IMR-90 (cell line): Measurements from ENCODE around the gene TMEM139. TPM values are rescaled to one million over a fixed set of nuclear protein-coding genes. Genes with fewer than 3 reads are reported as not detected.

Experiments used
- ATAC-seq: fragments of 200-7000 bp; cut with Tn5 transposase; 2 replicates; pipeline ENCODE4 v1.9.1; 2020; ENCODE audit warnings: low read depth, mild to moderate bottlenecking, moderate library complexity
- BruUV-seq: library from RNA; stranded (reverse); fragments of 400-500 nt; replicated peaks from 2 replicates; lab custom pipeline; 2021; lab: Mats Ljungman, UMichigan
- CTCF ChIA-PET: fragments of 300-600 bp; formaldehyde crosslinking; extraction: SDS; loops from one replicate; lab custom pipeline; 2021; ENCODE audit warnings: antibody characterized with exemption; lab: Yijun Ruan, JAX
- POLR2A ChIA-PET: fragments of 300-600 bp; sonication (Branson Sonifier 250); formaldehyde crosslinking; loops from one replicate; lab custom pipeline; 2022; ENCODE audit warnings: antibody characterized with exemption; ENCODE audit not compliant: unreplicated experiment; lab: Charles Lee
- DNase-seq: peaks from one replicate; pipeline ENCODE4 v3.0.0; 2013
- H2AFZ ChIP-seq: replicated peaks from 2 replicates; pipeline ENCODE3; 2013; ENCODE audit warnings: low read length, mild to moderate bottlenecking; ENCODE audit not compliant: poor library complexity
- H2AK5ac ChIP-seq: 2 replicates; pipeline ENCODE4 v1.6.1; 2013; ENCODE audit warnings: low read depth, low read length, inconsistent platforms
- H2AK9ac ChIP-seq: replicated peaks from 2 replicates; pipeline ENCODE3; 2013; ENCODE audit warnings: mild to moderate bottlenecking, low read depth, low read length, moderate library complexity; ENCODE audit not compliant: poor library complexity
- H2BK120ac ChIP-seq: 2 replicates; pipeline ENCODE4 v1.6.1; 2013; ENCODE audit warnings: low read depth, low read length, inconsistent platforms
- H2BK15ac ChIP-seq: 3 replicates; pipeline ENCODE4 v1.6.1; 2013; ENCODE audit warnings: low read depth, low read length, inconsistent platforms
- H2BK20ac ChIP-seq: 2 replicates; pipeline ENCODE4 v1.6.1; 2013; ENCODE audit warnings: low read depth, mild to moderate bottlenecking, inconsistent platforms, low read length, moderate library complexity
- H2BK5ac ChIP-seq: 2 replicates; pipeline ENCODE4 v1.6.1; 2013; ENCODE audit warnings: mild to moderate bottlenecking, low read depth, low read length, inconsistent platforms; ENCODE audit not compliant: poor library complexity, severe bottlenecking
- H3K14ac ChIP-seq: replicated peaks from 2 replicates; pipeline ENCODE4 v1.6.1; 2013; ENCODE audit warnings: low read depth, low read length, inconsistent platforms
- H3K18ac ChIP-seq: 2 replicates; pipeline ENCODE4 v1.6.1; 2013; ENCODE audit warnings: low read depth, low read length, control low read depth
- H3K23ac ChIP-seq: 2 replicates; pipeline ENCODE4 v1.6.1; 2013; ENCODE audit warnings: low read depth, low read length, inconsistent platforms
- H3K27ac ChIP-seq: 2 replicates; pipeline ENCODE4 v1.5.1; 2013; ENCODE audit warnings: mild to moderate bottlenecking, control low read depth, low read length; ENCODE audit not compliant: insufficient read depth
- H3K27me3 ChIP-seq: 2 replicates; pipeline ENCODE4 v1.6.1; 2013; ENCODE audit warnings: low read length; ENCODE audit not compliant: control insufficient read depth, insufficient read depth
- H3K36me3 ChIP-seq: 2 replicates; pipeline ENCODE4 v1.6.1; 2013; ENCODE audit warnings: low read length, mixed read lengths; ENCODE audit not compliant: control insufficient read depth, insufficient read depth
- H3K4ac ChIP-seq: 2 replicates; pipeline ENCODE4 v1.6.1; 2013; ENCODE audit warnings: low read depth, low read length, inconsistent platforms
- H3K4me1 ChIP-seq: 2 replicates; pipeline ENCODE4 v1.6.1; 2013; ENCODE audit warnings: low read length, mixed read lengths; ENCODE audit not compliant: control insufficient read depth, insufficient read depth
- H3K4me2 ChIP-seq: 2 replicates; pipeline ENCODE4 v1.6.1; 2013; ENCODE audit warnings: low read depth, mild to moderate bottlenecking, control low read depth, low read length, moderate library complexity
- H3K4me3 ChIP-seq: 2 replicates; pipeline ENCODE4 v1.5.1; 2013; ENCODE audit warnings: low read depth, mild to moderate bottlenecking, control low read depth, low read length, moderate library complexity; ENCODE audit not compliant: insufficient read depth
- H3K56ac ChIP-seq: 2 replicates; pipeline ENCODE4 v1.6.1; 2013; ENCODE audit warnings: low read length, inconsistent platforms; ENCODE audit not compliant: insufficient read depth; ENCODE audit errors: extremely low read depth
- H3K79me1 ChIP-seq, 2 experiments: 2 replicates each; pipeline ENCODE4 v1.6.1; 2013; ENCODE audit warnings: low read length in 2 of 2, inconsistent platforms in 1 of 2, low read depth in 1 of 2
- H3K9ac ChIP-seq: 2 replicates; pipeline ENCODE4 v1.6.1; 2013; ENCODE audit warnings: low read depth, low read length, control low read depth
- H3K9me1 ChIP-seq: 2 replicates; pipeline ENCODE4 v1.6.1; 2013; ENCODE audit warnings: low read length, inconsistent platforms; ENCODE audit not compliant: insufficient read depth
- H3K9me3 ChIP-seq: 2 replicates; pipeline ENCODE4 v1.6.1; 2013; ENCODE audit warnings: low read length; ENCODE audit not compliant: control insufficient read depth, insufficient read depth
- H4K20me1 ChIP-seq: 2 replicates; pipeline ENCODE4 v1.6.1; 2013; ENCODE audit warnings: low read length, inconsistent platforms; ENCODE audit not compliant: insufficient read depth
- H4K5ac ChIP-seq: 2 replicates; pipeline ENCODE4 v1.6.1; 2013; ENCODE audit warnings: mild to moderate bottlenecking, low read depth, low read length, control low read depth
- H4K8ac ChIP-seq, 2 experiments: 2 replicates each; pipeline ENCODE4 v1.6.1; 2013; ENCODE audit warnings: low read depth in 2 of 2, low read length in 2 of 2, control low read depth in 1 of 2, inconsistent platforms in 1 of 2
- H4K91ac ChIP-seq: 2 replicates; pipeline ENCODE4 v1.6.1; 2013; ENCODE audit warnings: low read depth, low read length, inconsistent platforms; ENCODE audit not compliant: insufficient read depth
- CEBPB ChIP-seq: IDR thresholded peaks from 2 replicates; pipeline ENCODE4 v1.6.1; 2012; ENCODE audit warnings: low read depth, low read length, improper control_type of control experiment
- SMC3 ChIP-seq: fragments of 150-350 bp; IDR thresholded peaks from 2 replicates; pipeline ENCODE4 v1.6.1; 2016; ENCODE audit warnings: low read depth, mild to moderate bottlenecking, antibody characterized with exemption, low read length, moderate library complexity
- WGBS, 2 experiments: methylation state at CpG; one replicate each; pipeline versions ENCODE4 v1.1.5 to v1.1.7; 2013; ENCODE audit warnings: missing lambda C conversion rate in 2 of 2; ENCODE audit not compliant: insufficient read length in 1 of 2; ENCODE audit errors: extremely low coverage in 2 of 2; 5-methylcytosine and 5-hydroxymethylcytosine counted together
- dilution Hi-C: fragments of 300-500 bp; cut with HindIII; formaldehyde crosslinking; loops from one replicate; pipeline ENCODE4 v1.14.3; 2018; ENCODE audit warnings: low sequenced_read_pairs; ENCODE audit not compliant: unreplicated experiment
- in situ Hi-C: fragments of 300-500 bp; cut with MboI; formaldehyde crosslinking; loops from 3 replicates; pipeline ENCODE4 v1.14.3; 2019; ENCODE audit warnings: low sequenced_read_pairs, inconsistent platforms, mixed read lengths
- intact Hi-C: fragments of 100-400 bp; cut with micrococcal nuclease; formaldehyde crosslinking; loops from 2 replicates; pipeline ENCODE4 v1.10.0; 2022
- polyA plus RNA-seq, 3 experiments: library from polyadenylated mRNA; depleted of rRNA; stranded (reverse); fragments of >200 nt; gene quantifications; 2 replicates each; pipeline ENCODE4 v1.2.3, GENCODE V29; 2012; ENCODE audit warnings: low replicate concordance in 1 of 3
- total RNA-seq: library from RNA; depleted of rRNA; stranded (reverse); fragments of >200 nt; gene quantifications from 2 replicates; pipeline ENCODE4 v1.2.3, GENCODE V29; 2012
- TF ChIP-seq, protein P1 (sequence below): fragments of 150-350 bp; IDR thresholded peaks from 2 replicates; pipeline ENCODE4 v1.6.1; 2016; ENCODE audit warnings: low read depth, mild to moderate bottlenecking, low read length, moderate library complexity, borderline replicate concordance

Gene TMEM139
- total and polyA plus RNA-seq, 2 of the 4 experiments (the other 2 are of a cell fraction): 0.07 TPM; not detected in 1

DNA sequence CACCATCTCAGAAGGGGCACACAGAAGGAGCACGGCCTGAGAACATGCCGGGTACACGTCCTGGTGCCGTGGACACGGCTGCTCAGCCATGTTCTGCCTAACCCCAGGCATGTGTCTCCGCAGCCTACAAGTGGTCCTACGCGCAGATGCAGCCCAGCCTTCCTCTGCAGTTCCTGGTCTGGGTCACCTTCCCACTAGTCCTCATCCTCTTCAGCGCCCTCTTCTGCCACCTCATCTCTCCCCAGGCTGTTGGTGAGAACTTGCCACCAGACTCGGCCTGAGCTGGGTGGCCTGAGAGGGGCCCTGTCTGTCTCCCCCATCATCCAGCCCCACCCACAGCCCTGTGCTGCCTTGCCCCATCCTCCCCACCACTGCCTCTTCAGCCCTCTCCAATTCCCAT, 36.5 kb downstream of the TMEM139 start:
- Histone ChIP-seq H4K8ac (no peak overlapping the region), H2BK120ac (no peak overlapping the region), H2BK15ac (no peak overlapping the region), H4K5ac (no peak overlapping the region), H2BK5ac (no peak overlapping the region), H3K23ac (no peak overlapping the region), H3K27ac (no peak overlapping the region), H2AK9ac (peak overlapping the region; percentile 29), H2BK20ac (no peak overlapping the region), H3K9ac (no peak overlapping the region), H3K56ac (no peak overlapping the region), H3K36me3 (no peaks in the 10 kb centered on the region), H2AFZ (no peak overlapping the region), H3K14ac (no peak overlapping the region), H3K4ac (no peak overlapping the region), H2AK5ac (0 out of 2 replicates have a peak overlapping the region, but pooled peaks have one; percentile 12), H3K27me3 (peaks cover 5% of the 10 kb centered on the region), H4K91ac (no peak overlapping the region), H3K4me1 (peaks cover 10% of the 10 kb centered on the region; the same call in 1 of the 2 replicates), H3K9me3 (no peaks in the 10 kb centered on the region), H3K4me3 (no peak overlapping the region), H3K18ac (no peak overlapping the region), H4K20me1 (no peaks in the 10 kb centered on the region), H3K79me1 (no peaks in the 10 kb centered on the region), H3K4me2 (no peak overlapping the region), H3K9me1 (no peaks in the 10 kb centered on the region)
- intact Hi-C loops (no loop called here), dilution Hi-C loops (no loop called here), in situ Hi-C loops (no loop called here)
- TF ChIP-seq, protein P1, sequence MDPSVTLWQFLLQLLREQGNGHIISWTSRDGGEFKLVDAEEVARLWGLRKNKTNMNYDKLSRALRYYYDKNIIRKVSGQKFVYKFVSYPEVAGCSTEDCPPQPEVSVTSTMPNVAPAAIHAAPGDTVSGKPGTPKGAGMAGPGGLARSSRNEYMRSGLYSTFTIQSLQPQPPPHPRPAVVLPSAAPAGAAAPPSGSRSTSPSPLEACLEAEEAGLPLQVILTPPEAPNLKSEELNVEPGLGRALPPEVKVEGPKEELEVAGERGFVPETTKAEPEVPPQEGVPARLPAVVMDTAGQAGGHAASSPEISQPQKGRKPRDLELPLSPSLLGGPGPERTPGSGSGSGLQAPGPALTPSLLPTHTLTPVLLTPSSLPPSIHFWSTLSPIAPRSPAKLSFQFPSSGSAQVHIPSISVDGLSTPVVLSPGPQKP: no peak
- TF ChIP-seq SMC3 (no peak), CEBPB (no peak)
- no TSS peak for BruUV-seq
- ATAC-seq (no peak), DNase-seq (no peak)
- POLR2A ChIA-PET: no interaction called here
- 96% methylated on average over 9 of the region's 10 CpGs; no CpG with 5 or more reads in 1 of the 2 experiments for WGBS, 2 experiments
- CTCF ChIA-PET: no interaction called here
